ENCODE results near the gene COQ8A.
"Not testable (repeated sequence)": the region's sequence is repeated elsewhere in the genome, so short reads cannot be mapped to it uniquely, and the experiment has no call there.

GRCh38 chr1:226955857-226956256, 15.8 kb downstream of the COQ8A start:
- TF ChIP-seq RAD51 (IDR thresholded peaks at IDR 0.05); CBX3 (IDR thresholded peaks at IDR 0.05; ENCODE audit: borderline replicate concordance, low read depth); CTCF (IDR thresholded peaks at IDR 0.05 in 2 of 3, conservative IDR thresholded peaks at IDR 0.05 in 1 of 3; ENCODE audit: control insufficient read depth in 2 of 3, extremely low read depth in 1 of 3, insufficient read depth in 1 of 3, low read depth in 3 of 3, low read length in 3 of 3); CEBPB (IDR thresholded peaks at IDR 0.05; ENCODE audit: borderline replicate concordance in 1 of 2, low read depth in 2 of 2, low read length in 2 of 2); EZH2 (IDR thresholded peaks at IDR 0.05; ENCODE audit: borderline replicate concordance, control insufficient read depth, low read depth, low read length); KDM1A (IDR thresholded peaks at IDR 0.05; ENCODE audit: borderline replicate concordance); SRF (IDR thresholded peaks at IDR 0.05; ENCODE audit: low read depth in 2 of 2, low read length in 2 of 2); BRCA1 (IDR thresholded peaks at IDR 0.05; ENCODE audit: low read depth, low read length); CREM (IDR thresholded peaks at IDR 0.05; ENCODE audit: low read depth); POLR2A (IDR thresholded peaks at IDR 0.05; ENCODE audit: low read depth, low read length); ZNF24 (IDR thresholded peaks at IDR 0.05); HCFC1 (IDR thresholded peaks at IDR 0.05; ENCODE audit: low read length); POLR2AphosphoS5 (IDR thresholded peaks at IDR 0.05; ENCODE audit: low read length); MXI1 (IDR thresholded peaks at IDR 0.05; ENCODE audit: low read depth, low read length): not testable (repeated sequence)

Data from GM12878 (cell line).